ENCODE measurements around the gene TALDO1.

TALDO1 gene

GRCh38 chr11:763073-763463 is 15.8 kb downstream of the TALDO1 start:
- TF ChIP-seq, protein P1, sequence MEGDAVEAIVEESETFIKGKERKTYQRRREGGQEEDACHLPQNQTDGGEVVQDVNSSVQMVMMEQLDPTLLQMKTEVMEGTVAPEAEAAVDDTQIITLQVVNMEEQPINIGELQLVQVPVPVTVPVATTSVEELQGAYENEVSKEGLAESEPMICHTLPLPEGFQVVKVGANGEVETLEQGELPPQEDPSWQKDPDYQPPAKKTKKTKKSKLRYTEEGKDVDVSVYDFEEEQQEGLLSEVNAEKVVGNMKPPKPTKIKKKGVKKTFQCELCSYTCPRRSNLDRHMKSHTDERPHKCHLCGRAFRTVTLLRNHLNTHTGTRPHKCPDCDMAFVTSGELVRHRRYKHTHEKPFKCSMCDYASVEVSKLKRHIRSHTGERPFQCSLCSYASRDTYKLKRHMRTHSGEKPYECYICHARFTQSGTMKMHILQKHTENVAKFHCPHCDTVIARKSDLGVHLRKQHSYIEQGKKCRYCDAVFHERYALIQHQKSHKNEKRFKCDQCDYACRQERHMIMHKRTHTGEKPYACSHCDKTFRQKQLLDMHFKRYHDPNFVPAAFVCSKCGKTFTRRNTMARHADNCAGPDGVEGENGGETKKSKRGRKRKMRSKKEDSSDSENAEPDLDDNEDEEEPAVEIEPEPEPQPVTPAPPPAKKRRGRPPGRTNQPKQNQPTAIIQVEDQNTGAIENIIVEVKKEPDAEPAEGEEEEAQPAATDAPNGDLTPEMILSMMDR (IDR thresholded peaks at IDR 0.05; ENCODE audit: extremely low read depth, missing control alignments) = no peak
- no peak for DNase-seq (ENCODE audit: low spot score)

- TF ChIP-seq, protein P1 (IDR thresholded peaks at IDR 0.05; ENCODE audit: extremely low read depth, missing control alignments) = no peak
- DNase-seq (ENCODE audit: low spot score) = no peak
Measured at GRCh38 chr11:763549-764321, 16.5 kb downstream of the TALDO1 start.

GRCh38 chr11:764322-765024 is 17.2 kb downstream of the TALDO1 start:
- DNase-seq (ENCODE audit: low spot score) = no peak
- TF ChIP-seq, protein P1 (IDR thresholded peaks at IDR 0.05; ENCODE audit: extremely low read depth, missing control alignments) = no peak

DNA sequence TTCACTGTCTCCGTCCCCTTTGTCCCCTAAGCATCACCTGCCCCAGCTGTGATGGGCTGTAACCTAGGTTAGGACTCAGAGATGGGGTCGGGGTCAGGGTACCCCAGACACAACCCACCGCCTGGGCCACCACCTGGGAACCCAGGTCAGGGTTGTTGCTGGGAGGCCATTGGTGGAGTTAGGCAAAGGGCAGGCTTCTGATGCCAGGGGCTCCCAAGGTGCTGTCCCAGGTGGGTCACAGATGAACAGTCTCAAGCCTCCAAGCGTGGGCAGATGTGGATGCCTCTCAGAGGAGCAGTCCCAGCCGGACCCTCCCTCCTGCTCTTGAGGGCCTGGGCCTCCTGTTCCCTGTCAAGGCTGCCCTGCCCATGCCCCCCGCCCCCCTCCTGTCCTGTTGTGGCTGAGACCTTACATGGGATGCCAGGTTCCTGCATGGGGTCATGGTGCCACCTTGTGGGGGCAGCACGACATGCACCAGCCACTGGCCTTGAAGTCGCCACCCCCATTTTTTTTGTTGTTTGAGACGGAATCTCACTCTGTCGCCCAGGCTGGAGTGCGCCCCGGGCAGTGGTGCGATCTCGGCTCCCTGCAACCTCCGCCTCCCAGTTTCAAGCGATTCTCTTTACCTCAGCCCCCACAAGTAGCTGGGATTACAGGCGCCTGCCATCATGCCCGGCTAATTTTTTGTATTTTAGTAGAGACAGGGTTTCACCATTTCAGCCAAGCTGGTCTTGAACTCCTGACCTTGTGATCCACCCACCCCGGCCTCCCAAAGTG is 17.9 kb downstream of the TALDO1 start:
- peak; percentile 81 for DNase-seq (ENCODE audit: low spot score)
- TF ChIP-seq, protein P1 (IDR thresholded peaks at IDR 0.05; ENCODE audit: extremely low read depth, missing control alignments) = peak; percentile 47

- TF ChIP-seq, protein P1 (IDR thresholded peaks at IDR 0.05; ENCODE audit: extremely low read depth, missing control alignments) = no peak
- DNase-seq (ENCODE audit: low spot score) = no peak
Measured at GRCh38 chr11:765802-766091, 18.5 kb downstream of the TALDO1 start.

DNA sequence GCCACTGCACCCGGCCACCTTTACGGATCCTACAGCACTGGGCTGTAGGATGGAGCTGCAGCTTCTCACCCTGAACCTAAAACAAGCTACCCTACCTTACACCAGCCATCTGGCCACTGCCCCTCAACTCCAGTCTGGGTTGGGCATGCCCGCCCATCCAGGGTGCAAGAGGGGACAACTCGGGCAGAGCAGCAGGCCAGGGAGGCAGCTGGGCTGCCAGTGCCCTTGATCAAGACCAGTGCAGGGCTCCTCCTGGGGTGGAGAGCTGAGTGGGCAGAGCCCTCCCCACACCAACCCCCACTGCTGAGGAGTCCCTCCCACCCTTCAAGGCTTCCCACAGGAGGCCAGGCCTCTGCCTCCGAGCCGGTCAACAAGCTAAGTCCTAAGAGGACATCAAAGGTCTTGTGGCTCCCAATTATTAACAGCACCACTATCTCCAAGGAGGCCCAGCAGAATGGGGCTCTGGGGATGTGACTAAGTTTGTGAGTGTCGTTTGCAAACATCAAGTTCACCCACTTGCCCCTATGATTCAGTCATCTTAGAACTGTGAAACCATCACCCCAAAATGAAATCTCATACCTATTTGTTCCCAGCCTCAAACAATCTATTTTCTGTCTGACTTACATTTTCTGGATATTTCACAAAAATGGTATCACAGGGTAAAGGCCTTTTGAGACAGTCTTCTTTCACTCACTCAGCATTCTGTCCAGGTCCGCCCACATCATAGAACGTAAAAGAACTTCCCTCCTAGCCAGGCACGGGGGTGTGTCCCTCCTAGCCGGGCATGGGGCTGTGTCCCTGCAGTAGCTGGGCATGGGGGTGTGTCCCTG is 19.1 kb downstream of the TALDO1 start:
- DNase-seq (ENCODE audit: low spot score) = no peak
- TF ChIP-seq, protein P1 (IDR thresholded peaks at IDR 0.05; ENCODE audit: extremely low read depth, missing control alignments) = no peak

Data from GM20000 (cell line).